Prostate gland (tissue), 2 donors: ENCODE results near the gene PPP1R14C. TPM values are rescaled to one million over a fixed set of nuclear protein-coding genes. Genes with fewer than 3 reads are reported as not detected.

Experiments used
- DNase-seq: peaks from one replicate; pipeline ENCODE4 v3.0.0-alpha.2; 2019; ENCODE audit warnings: low spot score
- H3K27ac ChIP-seq, 2 donors: fragments of 200-600 bp; sonication (generic); 2 replicates each; pipeline ENCODE4 v1.5.1; 2017 to 2019
- H3K27me3 ChIP-seq: fragments of 200-600 bp; sonication (generic); replicated peaks from 2 replicates; pipeline ENCODE4 v1.5.1; 2019; ENCODE audit not compliant: insufficient read depth
- H3K36me3 ChIP-seq, 2 donors: fragments of 200-600 bp; sonication (generic); 1 replicate in 1 of 2; 2 replicates in 1 of 2; pipeline versions ENCODE4 v1.5.1 to v1.8.1; 2017 to 2019
- H3K4me1 ChIP-seq: fragments of 200-600 bp; sonication (generic); replicated peaks from 2 replicates; pipeline ENCODE4 v1.5.1; 2019
- H3K4me3 ChIP-seq, 2 donors: fragments of 200-600 bp; sonication (generic); 2 replicates each; pipeline ENCODE4 v1.5.1; 2017 to 2019
- H3K9me3 ChIP-seq: fragments of 200-600 bp; sonication (generic); 2 replicates; pipeline ENCODE4 v1.5.1; 2017
- POLR2A ChIP-seq: fragments of 450-650 bp; IDR thresholded peaks from one replicate; pipeline ENCODE4 v1.6.1; 2016; ENCODE audit warnings: antibody characterized with exemption, mild to moderate bottlenecking
- POLR2AphosphoS5 ChIP-seq: sonication (generic); formaldehyde crosslinking; IDR thresholded peaks from one replicate; pipeline ENCODE4 v1.6.1; 2017; ENCODE audit warnings: antibody characterized with exemption
- WGBS: methylation state at CpG from one replicate; pipeline ENCODE4 v1.1.5; 2018; 5-methylcytosine and 5-hydroxymethylcytosine counted together
- intact Hi-C: fragments of 100-400 bp; cut with DNase I; formaldehyde crosslinking; loops from one replicate; pipeline ENCODE4 v1.14.2; 2022
- total RNA-seq, 2 donors: library from RNA; depleted of rRNA; stranded (reverse); fragments of >200 nt; gene quantifications; one replicate each; pipeline ENCODE4 v1.1.0, GENCODE V29; 2016
- TF ChIP-seq, protein P1 (sequence below), 4 experiments: fragments of 200-600 bp in 2 of 4; fragments of 450-650 bp in 2 of 4; sonication (generic) in 2 of 4; IDR thresholded peaks; 1 replicate in 3 of 4; 2 replicates in 1 of 4; pipeline ENCODE4 v1.5.1; 2016 to 2019; ENCODE audit warnings: antibody characterized with exemption in 4 of 4, mild to moderate bottlenecking in 2 of 4, moderate library complexity in 2 of 4

The PPP1R14C gene
- total RNA-seq, 2 donors from 2014 or later = 3.4 to 14.8 TPM

DNA sequence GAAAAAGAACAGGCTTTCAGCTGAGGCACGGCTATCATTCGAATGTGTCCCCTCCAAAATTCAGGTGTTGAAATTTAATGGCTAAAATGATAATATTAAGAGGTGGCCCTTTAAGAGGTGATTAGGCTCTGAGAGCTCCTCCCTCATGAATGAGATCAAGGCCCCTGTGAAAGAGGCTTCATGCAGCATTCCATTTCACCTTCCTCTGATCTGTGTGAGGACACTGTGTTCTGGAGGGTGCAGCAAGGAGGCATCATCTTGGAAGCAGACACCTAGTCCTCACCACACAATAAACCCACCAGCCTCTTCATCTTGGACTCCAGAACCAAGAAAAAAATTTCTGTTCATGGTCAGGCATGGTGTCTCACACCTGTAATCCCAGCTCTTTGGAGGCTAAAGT, 56.4 kb downstream of the PPP1R14C start:
- DNase-seq = no peak
- Histone ChIP-seq H3K4me1 (no peaks in the 10 kb centered on the region), H3K4me3 (no peak overlapping the region), H3K36me3 (no peaks in the 10 kb centered on the region), H3K27ac (no peak overlapping the region), H3K27me3 (no peaks in the 10 kb centered on the region), H3K9me3 (no peaks in the 10 kb centered on the region)
- intact Hi-C loops = no loop called here
- TF ChIP-seq, protein P1, sequence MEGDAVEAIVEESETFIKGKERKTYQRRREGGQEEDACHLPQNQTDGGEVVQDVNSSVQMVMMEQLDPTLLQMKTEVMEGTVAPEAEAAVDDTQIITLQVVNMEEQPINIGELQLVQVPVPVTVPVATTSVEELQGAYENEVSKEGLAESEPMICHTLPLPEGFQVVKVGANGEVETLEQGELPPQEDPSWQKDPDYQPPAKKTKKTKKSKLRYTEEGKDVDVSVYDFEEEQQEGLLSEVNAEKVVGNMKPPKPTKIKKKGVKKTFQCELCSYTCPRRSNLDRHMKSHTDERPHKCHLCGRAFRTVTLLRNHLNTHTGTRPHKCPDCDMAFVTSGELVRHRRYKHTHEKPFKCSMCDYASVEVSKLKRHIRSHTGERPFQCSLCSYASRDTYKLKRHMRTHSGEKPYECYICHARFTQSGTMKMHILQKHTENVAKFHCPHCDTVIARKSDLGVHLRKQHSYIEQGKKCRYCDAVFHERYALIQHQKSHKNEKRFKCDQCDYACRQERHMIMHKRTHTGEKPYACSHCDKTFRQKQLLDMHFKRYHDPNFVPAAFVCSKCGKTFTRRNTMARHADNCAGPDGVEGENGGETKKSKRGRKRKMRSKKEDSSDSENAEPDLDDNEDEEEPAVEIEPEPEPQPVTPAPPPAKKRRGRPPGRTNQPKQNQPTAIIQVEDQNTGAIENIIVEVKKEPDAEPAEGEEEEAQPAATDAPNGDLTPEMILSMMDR (IDR thresholded peaks at IDR 0.05) = no peak
- no peak for TF ChIP-seq POLR2AphosphoS5
- TF ChIP-seq POLR2A = no peak
- 92% methylated on average over 2 of the region's 2 CpGs for WGBS

DNA sequence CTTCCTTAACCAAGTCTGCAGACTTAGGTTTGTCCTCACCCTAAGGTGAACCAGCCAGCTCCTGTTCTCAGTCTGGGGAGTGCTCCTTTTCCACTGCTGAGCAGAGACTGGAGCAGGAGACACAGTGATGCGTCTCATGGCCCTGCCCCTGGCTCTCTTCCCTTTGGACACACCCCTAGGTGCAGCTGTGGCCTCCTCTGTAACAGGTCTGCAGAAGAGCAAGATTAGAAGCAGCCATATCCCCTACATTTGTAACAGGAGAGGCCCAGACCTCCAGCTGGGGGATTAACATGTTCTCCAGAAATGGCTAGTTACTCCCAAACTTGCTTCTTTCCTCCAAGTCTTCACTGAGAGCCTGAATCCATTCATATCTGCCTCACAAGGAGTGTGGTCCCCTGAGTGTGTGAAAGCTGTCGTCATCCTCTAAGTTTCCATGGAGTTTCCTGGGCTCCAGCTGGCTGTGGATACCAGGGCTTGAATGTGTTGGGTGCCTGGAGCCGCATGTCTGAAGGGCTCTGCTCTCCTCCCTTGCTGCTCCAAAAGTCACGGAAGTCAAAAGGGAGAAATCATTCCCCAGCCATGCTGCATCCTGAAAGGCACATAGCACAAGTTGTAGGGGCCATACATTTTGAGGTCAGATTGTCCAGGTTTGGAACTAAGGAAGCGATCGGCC, 57.7 kb downstream of the PPP1R14C start:
- H3K4me3 ChIP-seq = no peak overlapping the region
- no peaks in the 10 kb centered on the region for H3K4me1 ChIP-seq
- no peak for DNase-seq
- H3K27me3 ChIP-seq = no peaks in the 10 kb centered on the region
- no peak overlapping the region for H3K27ac ChIP-seq
- intact Hi-C loops = no loop called here
- H3K9me3 ChIP-seq = no peaks in the 10 kb centered on the region
- TF ChIP-seq POLR2A (no peak), POLR2AphosphoS5 (no peak)
- no peaks in the 10 kb centered on the region for H3K36me3 ChIP-seq
- 89% methylated on average over 6 of the region's 6 CpGs for WGBS

DNA sequence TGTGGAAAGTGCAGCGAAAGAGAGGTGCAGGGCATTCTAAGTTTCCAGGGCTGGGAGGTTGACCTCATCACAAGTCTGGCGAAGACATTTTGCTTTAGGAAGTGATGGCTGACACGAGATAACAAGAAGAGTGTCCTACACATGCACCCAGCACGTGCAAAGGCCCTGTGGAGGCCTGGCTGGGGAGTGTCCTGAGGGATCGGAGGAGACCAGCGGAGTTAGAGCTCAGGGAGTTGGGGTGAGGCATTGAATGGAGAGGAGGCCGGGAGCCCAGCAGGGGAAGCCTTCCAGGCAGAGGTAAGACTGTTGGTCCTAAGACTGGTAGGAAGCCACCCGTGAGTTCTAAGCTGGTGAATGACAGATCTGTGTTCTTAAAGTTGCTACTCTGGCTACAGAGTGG, 58.4 kb downstream of the PPP1R14C start:
- no peak for TF ChIP-seq POLR2A
- no peak for TF ChIP-seq POLR2AphosphoS5
- TF ChIP-seq, protein P1 (IDR thresholded peaks at IDR 0.05) = no peak
- no peaks in the 10 kb centered on the region for H3K4me1 ChIP-seq
- WGBS = 93% methylated on average over 8 of the region's 8 CpGs
- H3K9me3 ChIP-seq = no peaks in the 10 kb centered on the region
- DNase-seq = no peak
- no peak overlapping the region for H3K27ac ChIP-seq
- H3K27me3 ChIP-seq = no peaks in the 10 kb centered on the region
- H3K4me3 ChIP-seq = no peak overlapping the region
- no peaks in the 10 kb centered on the region for H3K36me3 ChIP-seq
- intact Hi-C loops = no loop called here

DNA sequence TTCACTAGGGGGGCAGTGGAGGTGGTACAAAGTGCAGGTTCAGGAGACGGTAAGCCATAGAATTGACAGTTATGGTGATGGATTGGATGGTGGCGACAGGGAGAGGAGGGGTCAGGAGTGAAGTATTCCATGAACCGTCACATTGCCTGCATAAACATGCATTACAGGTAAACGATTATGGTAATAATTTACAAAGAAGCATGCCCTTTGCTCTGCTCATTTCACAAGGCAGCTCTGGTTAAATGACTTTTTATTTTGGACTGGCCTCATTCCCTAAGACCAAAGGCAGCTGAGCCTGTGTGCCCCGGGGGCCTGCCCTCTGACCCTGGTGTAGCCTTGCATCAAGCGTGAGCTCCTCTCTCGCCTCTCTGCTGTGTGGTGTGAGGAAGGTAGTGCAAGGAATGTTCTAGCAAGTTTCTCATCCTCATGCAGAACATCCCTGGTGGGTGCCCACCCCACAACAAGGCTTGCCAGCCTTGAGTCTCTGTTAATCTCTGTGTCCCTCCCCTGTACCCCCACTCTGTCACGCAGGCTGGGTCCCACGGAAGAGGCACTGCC, 59.0 kb downstream of the PPP1R14C start:
- H3K9me3 ChIP-seq = no peaks in the 10 kb centered on the region
- no peak overlapping the region for H3K27ac ChIP-seq
- WGBS = 70% methylated on average over 9 of the region's 9 CpGs
- H3K27me3 ChIP-seq = no peaks in the 10 kb centered on the region
- no peak for TF ChIP-seq POLR2AphosphoS5
- TF ChIP-seq, protein P1 (IDR thresholded peaks at IDR 0.05) = no peak
- no peak for TF ChIP-seq POLR2A
- intact Hi-C loops = no loop called here
- no peaks in the 10 kb centered on the region for H3K4me1 ChIP-seq
- no peaks in the 10 kb centered on the region for H3K36me3 ChIP-seq
- DNase-seq = no peak
- H3K4me3 ChIP-seq = no peak overlapping the region

DNA sequence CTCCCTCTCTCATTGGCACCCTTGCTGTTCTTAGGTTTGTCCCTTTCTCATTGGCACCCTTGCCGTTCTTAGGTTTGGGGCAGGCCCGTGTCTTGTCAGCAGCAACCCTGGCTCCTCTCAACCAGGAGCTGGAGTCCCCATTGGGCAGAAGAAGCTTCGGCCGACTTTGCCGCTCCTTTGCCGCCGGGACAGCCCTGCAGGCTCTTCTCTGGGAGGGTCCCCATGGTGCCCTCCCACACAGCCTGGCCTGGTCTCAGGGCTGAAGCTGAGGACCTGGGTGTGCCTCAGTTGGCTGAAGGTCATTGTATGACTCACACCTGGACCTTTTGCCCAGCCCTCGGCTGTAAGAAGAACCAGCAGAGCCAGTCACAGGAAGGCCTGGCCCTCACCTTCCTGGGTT, 59.6 kb downstream of the PPP1R14C start:
- Histone ChIP-seq H3K9me3 (no peaks in the 10 kb centered on the region), H3K4me3 (no peak overlapping the region), H3K27ac (no peak overlapping the region), H3K4me1 (no peaks in the 10 kb centered on the region), H3K36me3 (no peaks in the 10 kb centered on the region), H3K27me3 (no peaks in the 10 kb centered on the region)
- intact Hi-C loops = no loop called here
- TF ChIP-seq POLR2A = no peak
- TF ChIP-seq, protein P1 (IDR thresholded peaks at IDR 0.05) = no peak
- TF ChIP-seq POLR2AphosphoS5 = no peak
- 89% methylated on average over 8 of the region's 8 CpGs for WGBS
- DNase-seq = no peak
